GM15510 (cell line): ENCODE measurements around the gene HPX.

ENCODE experiments used
- POLR2A ChIP-seq: IDR thresholded peaks from 3 replicates; pipeline ENCODE4 v1.6.1; 2011; ENCODE audit warnings: borderline replicate concordance; ENCODE audit not compliant: insufficient read length; ENCODE audit errors: extremely low read depth

HPX gene

GRCh38 chr11:6442441-6442840 is 1.7 kb upstream of the HPX start:
- TF ChIP-seq POLR2A = no peak

- no peak for TF ChIP-seq POLR2A
Measured at GRCh38 chr11:6438979-6439571, 1.7 kb downstream of the HPX start.

- no peak for TF ChIP-seq POLR2A
Measured at GRCh38 chr11:6437993-6438392, 2.8 kb downstream of the HPX start.

GRCh38 chr11:6437423-6437822 is 3.4 kb downstream of the HPX start:
- TF ChIP-seq POLR2A = no peak

- no peak for TF ChIP-seq POLR2A
Measured at GRCh38 chr11:6433998-6434660, 6.7 kb downstream of the HPX start.

GRCh38 chr11:6431861-6432260 is 8.9 kb downstream of the HPX start:
- TF ChIP-seq POLR2A = no peak

GRCh38 chr11:6427516-6427915 is 13.3 kb downstream of the HPX start:
- no peak for TF ChIP-seq POLR2A

GRCh38 chr11:6420677-6421076 is 20.1 kb downstream of the HPX start:
- no peak for TF ChIP-seq POLR2A

GRCh38 chr11:6419009-6419631 is 21.7 kb downstream of the HPX start, which contains the start of gene APBB1:
TSS of gene APBB1 (minus strand) at chr11:6419094. CDS start at chr11:6411347, 7,747 bp downstream.
- TF ChIP-seq POLR2A = no peak

GRCh38 chr11:6418557-6419008 is 22.2 kb downstream of the HPX start:
- TF ChIP-seq POLR2A = no peak

- TF ChIP-seq POLR2A = no peak
Measured at GRCh38 chr11:6417907-6418556, 22.8 kb downstream of the HPX start.

- no peak for TF ChIP-seq POLR2A
Measured at GRCh38 chr11:6415797-6416196, 25.0 kb downstream of the HPX start.

- TF ChIP-seq POLR2A = no peak
Measured at GRCh38 chr11:6414874-6415328, 25.9 kb downstream of the HPX start.

GRCh38 chr11:6413791-6414201 is 27.0 kb downstream of the HPX start:
- TF ChIP-seq POLR2A = no peak

GRCh38 chr11:6411594-6412031 is 29.2 kb downstream of the HPX start:
- no peak for TF ChIP-seq POLR2A
